Skeletal muscle tissue (tissue), 4 donors: ENCODE results near the gene SRPK2. TPM values are rescaled to one million over a fixed set of nuclear protein-coding genes. Genes with fewer than 3 reads are reported as not detected.
"Not testable (repeated sequence)": the region's sequence is repeated elsewhere in the genome, so short reads cannot be mapped to it uniquely, and the experiment has no call there.

Experiments
- H3K27ac ChIP-seq: one replicate; pipeline ENCODE4 v1.7.0; 2013; ENCODE audit warnings: mild to moderate bottlenecking, low read depth, low read length, inconsistent platforms
- H3K27me3 ChIP-seq, 3 donors: one replicate each; pipeline ENCODE4 v1.7.0; 2013; ENCODE audit warnings: low read length in 3 of 3; ENCODE audit not compliant: control insufficient read depth in 3 of 3, insufficient read depth in 3 of 3
- H3K36me3 ChIP-seq, 3 donors: one replicate each; pipeline ENCODE4 v1.7.0; 2013; ENCODE audit warnings: low read length in 3 of 3; ENCODE audit not compliant: control insufficient read depth in 3 of 3, insufficient read depth in 3 of 3
- H3K4me1 ChIP-seq, 3 donors: one replicate each; pipeline ENCODE4 v1.7.0; 2013; ENCODE audit warnings: low read length in 3 of 3, mild to moderate bottlenecking in 3 of 3; ENCODE audit not compliant: control insufficient read depth in 3 of 3, insufficient read depth in 3 of 3
- H3K4me3 ChIP-seq, 3 donors: one replicate each; pipeline ENCODE4 v1.7.0; 2013; ENCODE audit warnings: low read length in 3 of 3
- H3K9ac ChIP-seq, 3 donors: one replicate each; pipeline ENCODE4 v1.7.0; 2013; ENCODE audit warnings: low read length in 3 of 3, mild to moderate bottlenecking in 3 of 3, moderate library complexity in 2 of 3, low read depth in 1 of 3
- H3K9me3 ChIP-seq, 3 donors: one replicate each; pipeline ENCODE4 v1.7.0; 2013; ENCODE audit warnings: low read length in 3 of 3; ENCODE audit not compliant: control insufficient read depth in 3 of 3
- total RNA-seq: library from RNA; depleted of rRNA; stranded (reverse); fragments of >200 nt; gene quantifications from one replicate; pipeline ENCODE4 v1.2.3, GENCODE V29; 2014
- donor health status: Osteomylitis.

The SRPK2 gene
- 73.6 TPM for total RNA-seq

DNA sequence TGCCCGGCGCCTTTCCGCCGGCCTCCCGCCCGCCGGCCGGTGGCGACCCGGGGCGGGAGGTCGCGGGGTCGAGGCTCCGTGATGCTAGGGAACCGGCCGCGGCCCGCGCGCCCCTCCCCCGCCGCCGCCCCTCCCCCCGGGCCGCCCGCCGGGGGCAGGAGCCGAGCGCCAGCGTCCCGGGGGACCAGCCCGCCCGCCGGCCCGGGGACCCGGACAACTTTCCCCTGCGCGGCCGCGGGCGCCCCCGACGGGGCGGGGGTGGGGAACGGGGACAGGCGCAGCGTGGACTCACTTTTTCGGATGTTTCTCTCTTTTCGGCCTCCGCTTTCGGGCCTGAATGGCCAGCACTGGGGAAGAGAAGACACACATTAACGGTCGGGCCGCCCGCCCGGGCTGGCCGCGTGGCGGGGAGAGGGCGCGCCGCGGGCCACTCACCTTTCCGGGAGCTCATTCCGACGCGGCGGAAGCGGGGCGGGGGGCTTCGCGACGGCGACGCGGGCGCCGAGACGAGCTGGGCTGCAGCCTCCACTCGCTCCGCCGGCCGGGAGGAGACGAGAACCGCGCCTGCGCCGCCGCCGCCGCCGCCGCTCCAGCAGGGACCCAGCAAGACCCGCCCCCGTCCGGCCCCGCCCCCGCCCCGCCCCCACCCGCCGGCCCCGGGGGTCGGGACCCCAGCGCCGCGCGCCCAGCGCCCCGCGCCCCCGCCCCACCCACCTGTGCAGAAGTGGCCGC lies at the start of gene SRPK2:
Gene SRPK2 (minus strand): TSS at position 566 of the 732 bp plus-strand sequence.
- no peaks in the 10 kb centered on the region for H3K9me3 ChIP-seq

DNA sequence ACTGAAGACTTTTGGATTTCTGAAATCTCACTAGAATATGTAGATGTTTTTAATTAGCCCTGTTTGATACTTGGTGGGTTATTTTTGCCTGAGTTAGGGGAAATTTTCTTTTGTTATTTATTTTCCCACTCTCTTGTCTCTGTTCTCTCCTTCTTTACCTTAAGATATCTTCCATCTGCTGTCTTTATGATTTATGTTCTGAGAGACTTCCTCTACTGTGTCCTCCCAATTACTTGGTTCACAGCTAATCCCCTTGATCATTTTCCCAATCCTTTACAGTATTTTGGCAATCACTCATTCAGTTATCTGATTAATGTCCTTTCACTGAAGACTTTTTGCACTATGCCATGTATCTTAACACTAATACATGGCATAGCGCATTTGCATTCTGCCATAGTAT lies 49.5 kb upstream of the SRPK2 start:
- Histone ChIP-seq H3K27me3 (no peaks in the 10 kb centered on the region), H3K9ac (no peak overlapping the region), H3K27ac (no peak overlapping the region), H3K4me1 (no peaks in the 10 kb centered on the region), H3K4me3 (no peak overlapping the region), H3K36me3 (no peaks in the 10 kb centered on the region), H3K9me3 (no peaks in the 10 kb centered on the region)

More for the DNA sequence above, at the start of gene SRPK2:
- peak within 1 kb of the TSS; percentile 74 to 81 (median 75) for H3K9ac ChIP-seq
- no peaks in the 10 kb centered on the region for H3K36me3 ChIP-seq
- no peaks in the 10 kb centered on the region for H3K27me3 ChIP-seq
- peak within 1 kb of the TSS; percentile 75 to 80 (median 80) for H3K4me3 ChIP-seq
- no peak within 1 kb of the TSS for H3K27ac ChIP-seq
- H3K4me1 ChIP-seq = peaks cover 0 to 7% (median 5%) of the 10 kb centered on the region in 3 donors

DNA sequence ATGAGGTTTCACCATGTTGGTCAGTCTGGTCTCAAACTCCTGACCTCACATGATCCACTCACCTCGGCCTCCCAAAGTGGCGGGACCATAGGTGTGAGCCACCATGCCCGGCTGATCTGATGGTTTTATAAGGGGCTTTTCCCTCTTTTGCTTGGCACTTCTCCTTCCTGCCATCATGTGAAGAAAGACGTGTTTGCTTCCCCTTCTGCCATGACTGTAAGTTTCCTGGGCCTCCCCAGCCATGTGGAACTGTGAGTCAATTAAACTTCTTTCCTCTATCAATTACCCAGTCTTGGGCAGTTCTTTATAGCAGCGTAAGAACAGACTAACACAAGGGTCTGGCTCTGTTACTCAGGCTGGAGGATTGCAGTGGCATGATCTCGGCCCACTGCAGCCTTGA lies 48.6 kb upstream of the SRPK2 start:
- H3K36me3 ChIP-seq, H3K9ac ChIP-seq: not testable (repeated sequence)

DNA sequence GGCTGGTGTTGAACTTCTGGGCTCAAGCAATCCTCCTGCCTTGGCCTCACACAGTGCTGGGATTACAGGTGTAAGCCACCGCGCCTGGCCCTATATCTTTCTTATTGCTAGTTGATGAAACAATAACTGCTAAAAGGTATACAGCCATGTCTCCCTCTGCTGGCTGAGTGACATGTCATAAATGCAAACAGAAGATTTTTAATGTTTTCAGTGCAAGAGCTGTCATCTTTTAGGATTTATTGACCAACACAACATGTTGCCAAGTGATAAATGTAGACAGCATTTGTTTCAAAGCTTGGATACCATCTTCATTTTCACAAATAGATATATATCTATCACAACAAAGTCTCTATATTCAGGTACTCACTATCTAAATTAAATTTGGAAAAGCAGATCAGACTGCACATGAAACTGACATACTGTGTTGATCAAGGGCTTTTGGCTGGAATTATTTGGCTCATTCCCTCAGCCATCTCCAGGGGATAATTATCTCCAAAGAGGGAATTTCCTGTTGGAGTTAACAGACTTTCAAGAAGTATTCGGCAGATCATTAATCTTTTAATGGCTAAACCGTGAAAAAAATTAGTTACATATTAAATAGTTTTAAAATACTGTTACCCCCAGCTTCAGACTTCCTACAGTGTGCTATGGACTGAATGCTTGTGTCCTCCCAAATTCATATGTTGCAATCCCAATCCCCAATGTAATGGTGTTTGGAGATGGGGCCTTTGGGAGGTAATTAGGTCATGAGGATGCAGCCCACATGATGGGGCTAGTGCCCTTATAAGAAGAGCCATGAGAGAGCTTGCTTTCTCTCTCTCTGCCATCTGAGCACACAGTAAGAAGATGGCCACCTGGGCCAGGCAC lies 41.3 kb upstream of the SRPK2 start:
- Histone ChIP-seq H3K9ac (no peak overlapping the region), H3K27me3 (no peaks in the 10 kb centered on the region), H3K27ac (no peak overlapping the region), H3K36me3 (no peaks in the 10 kb centered on the region), H3K4me1 (no peaks in the 10 kb centered on the region), H3K9me3 (no peaks in the 10 kb centered on the region), H3K4me3 (no peak overlapping the region)

More for the DNA sequence above, 48.6 kb upstream of the SRPK2 start:
- H3K4me3 ChIP-seq, H3K27ac ChIP-seq, H3K4me1 ChIP-seq, H3K27me3 ChIP-seq, H3K9me3 ChIP-seq: not testable (repeated sequence)

DNA sequence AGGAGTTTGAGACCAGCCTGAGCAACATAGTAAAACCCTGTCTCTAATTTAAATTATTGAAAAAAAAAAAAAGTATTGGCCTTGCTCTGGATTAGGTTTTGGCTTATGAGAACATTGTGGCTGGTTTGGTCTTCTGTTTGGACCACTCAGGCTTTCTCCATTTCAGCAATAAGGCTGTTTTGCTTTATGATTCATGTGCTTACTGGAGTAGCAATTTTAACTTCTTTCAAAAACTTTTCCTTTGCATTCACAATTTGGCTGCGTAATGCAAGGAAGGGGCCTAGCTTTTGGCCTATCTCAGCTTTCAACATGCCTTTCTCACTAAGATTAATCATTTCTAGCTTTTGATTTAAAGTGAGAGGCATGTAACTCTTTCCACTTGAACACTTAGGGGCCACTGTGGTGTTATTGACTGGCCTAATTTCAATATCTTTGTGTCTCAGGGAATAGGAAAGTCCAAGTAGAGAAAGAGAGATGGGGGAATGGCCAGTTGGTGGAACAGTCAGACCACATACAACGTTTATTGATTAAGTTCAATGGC lies 38.0 kb upstream of the SRPK2 start:
- no peak overlapping the region for H3K4me3 ChIP-seq
- no peak overlapping the region for H3K27ac ChIP-seq
- no peaks in the 10 kb centered on the region for H3K9me3 ChIP-seq
- H3K27me3 ChIP-seq = no peaks in the 10 kb centered on the region
- no peak overlapping the region for H3K9ac ChIP-seq
- no peaks in the 10 kb centered on the region for H3K36me3 ChIP-seq
- H3K4me1 ChIP-seq = no peaks in the 10 kb centered on the region

DNA sequence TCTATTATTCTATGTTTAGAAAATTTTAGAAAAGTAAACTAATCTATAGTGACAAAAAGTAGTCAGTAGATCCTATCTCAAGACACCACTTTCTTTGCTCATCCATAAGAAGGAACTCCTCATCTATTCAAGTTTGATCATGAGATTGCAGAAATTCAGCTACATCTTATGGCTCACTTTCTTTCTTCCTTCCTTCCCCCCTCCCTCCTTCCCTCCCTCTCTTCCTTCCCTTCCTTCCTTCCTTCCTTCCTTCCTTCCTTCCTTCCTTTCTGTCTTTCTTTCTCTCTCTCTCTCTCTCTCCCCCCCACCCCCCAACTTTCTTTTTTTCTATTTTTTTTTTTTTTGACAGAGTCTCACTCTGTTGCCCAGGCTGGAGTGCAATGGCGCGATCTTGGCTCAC lies 35.3 kb upstream of the SRPK2 start:
- no peak overlapping the region for H3K9ac ChIP-seq
- no peaks in the 10 kb centered on the region for H3K9me3 ChIP-seq
- H3K4me1 ChIP-seq = no peaks in the 10 kb centered on the region
- no peaks in the 10 kb centered on the region for H3K36me3 ChIP-seq
- H3K27me3 ChIP-seq = no peaks in the 10 kb centered on the region
- H3K4me3 ChIP-seq = no peak overlapping the region
- H3K27ac ChIP-seq = no peak overlapping the region

DNA sequence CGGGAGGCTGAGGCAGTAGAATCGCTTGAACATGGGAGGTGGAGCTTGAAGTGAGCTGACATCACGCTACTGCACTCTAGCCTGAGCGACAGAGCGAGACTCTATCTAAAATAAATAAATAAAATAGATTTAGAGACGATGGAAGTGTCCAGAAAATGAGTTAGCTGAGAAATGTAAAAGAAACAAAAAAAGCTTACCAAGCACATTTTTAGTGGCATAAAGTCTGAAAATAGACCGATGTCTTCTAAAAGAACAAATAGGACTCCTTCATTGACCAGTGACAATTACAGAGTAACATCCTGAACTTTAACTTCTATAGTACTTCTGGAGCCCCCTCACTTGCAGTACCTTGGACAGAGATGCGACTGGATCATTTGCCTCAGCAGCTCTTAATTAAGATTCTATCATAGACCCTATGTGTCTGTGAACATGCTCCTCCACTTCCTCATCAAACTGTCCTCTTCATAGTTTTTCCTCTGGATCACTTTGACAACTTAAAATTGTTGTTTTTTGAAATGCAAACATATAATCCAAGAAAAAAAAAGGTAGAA lies 25.2 kb upstream of the SRPK2 start:
- Histone ChIP-seq H3K27ac (no peak overlapping the region), H3K4me3 (no peak overlapping the region), H3K4me1 (no peaks in the 10 kb centered on the region), H3K9me3 (no peaks in the 10 kb centered on the region), H3K36me3 (no peaks in the 10 kb centered on the region), H3K27me3 (no peaks in the 10 kb centered on the region), H3K9ac (no peak overlapping the region)

DNA sequence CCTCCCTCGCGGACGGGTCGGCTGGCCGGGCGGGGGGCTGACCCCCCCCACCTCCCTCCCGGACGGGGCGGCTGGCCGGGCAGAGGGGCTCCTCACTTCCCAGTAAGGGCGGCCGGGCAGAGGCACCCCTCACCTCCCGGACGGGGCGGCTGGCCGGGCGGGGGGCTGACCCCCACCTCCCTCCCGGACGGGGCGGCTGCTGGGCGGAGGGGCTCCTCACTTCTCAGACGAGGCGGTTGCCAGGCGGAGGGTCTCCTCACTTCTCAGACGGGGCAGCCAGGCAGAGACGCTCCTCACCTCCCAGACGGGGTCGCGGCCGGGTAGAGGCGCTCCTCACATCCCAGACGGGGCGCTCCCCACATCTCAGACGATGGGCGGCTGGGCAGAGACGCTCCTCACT lies 22.1 kb upstream of the SRPK2 start:
- H3K4me3 ChIP-seq, H3K4me1 ChIP-seq, H3K9me3 ChIP-seq, H3K27ac ChIP-seq, H3K27me3 ChIP-seq, H3K36me3 ChIP-seq, H3K9ac ChIP-seq: not testable (repeated sequence)

DNA sequence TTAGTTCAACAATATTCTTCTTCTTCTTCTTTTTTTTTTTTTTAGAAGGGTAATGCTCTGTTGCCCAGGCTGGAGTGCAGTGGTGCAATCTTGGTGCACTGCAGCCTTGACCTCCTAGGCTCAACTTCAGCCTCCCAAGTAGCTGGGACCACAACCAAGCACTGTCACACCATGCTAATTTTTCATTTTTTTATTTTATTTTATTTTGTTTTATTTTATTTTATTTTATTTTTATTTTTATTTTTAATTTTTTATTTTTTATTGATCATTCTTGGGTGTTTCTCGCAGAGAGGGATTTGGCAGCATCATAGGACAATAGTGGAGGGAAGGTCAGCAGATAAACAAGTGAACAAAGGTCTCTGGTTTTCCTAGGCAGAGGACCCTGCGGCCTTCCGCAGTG lies 21.1 kb upstream of the SRPK2 start:
- not testable (repeated sequence) for H3K36me3 ChIP-seq, H3K4me3 ChIP-seq, H3K4me1 ChIP-seq, H3K27me3 ChIP-seq, H3K9ac ChIP-seq, H3K9me3 ChIP-seq, H3K27ac ChIP-seq
